ENCODE data around the gene GNL1.
A peak's percentile ranks its signal among the peaks of the same experiment; 100 is the strongest.
"Not testable (repeated sequence)": the region's sequence is repeated elsewhere in the genome, so short reads cannot be mapped to it uniquely, and the experiment has no call there.

Gene GNL1

GRCh38 chr6:30529349-30529875 is 26.9 kb downstream of the GNL1 start:
- DNase-seq: not testable (repeated sequence)

- DNase-seq: not testable (repeated sequence)
These were observed 29.8 kb downstream of the GNL1 start for GRCh38 chr6:30526444-30526843.

- DNase-seq: not testable (repeated sequence)
These were observed 34.3 kb downstream of the GNL1 start for GRCh38 chr6:30521952-30522351.

GRCh38 chr6:30521082-30521481 is 35.2 kb downstream of the GNL1 start:
- not testable (repeated sequence) for DNase-seq

- no peak for DNase-seq
These were observed 35.8 kb downstream of the GNL1 start for GRCh38 chr6:30520522-30520921.

- not testable (repeated sequence) for DNase-seq
These were observed 37.7 kb downstream of the GNL1 start for GRCh38 chr6:30518505-30519145.

GRCh38 chr6:30517767-30518504 is 38.4 kb downstream of the GNL1 start:
- DNase-seq: not testable (repeated sequence)

- not testable (repeated sequence) for DNase-seq
These were observed 39.6 kb downstream of the GNL1 start for GRCh38 chr6:30516754-30517076.

GRCh38 chr6:30515944-30516753 is 40.1 kb downstream of the GNL1 start:
- DNase-seq: peak; percentile 77

GRCh38 chr6:30515106-30515505 is 41.2 kb downstream of the GNL1 start:
- no peak for DNase-seq

- DNase-seq: no peak
These were observed 42.8 kb downstream of the GNL1 start for GRCh38 chr6:30513451-30513850.

GRCh38 chr6:30511169-30511546 is 45.1 kb downstream of the GNL1 start:
- DNase-seq: no peak

- DNase-seq: no peak
These were observed 45.7 kb downstream of the GNL1 start for GRCh38 chr6:30510419-30511168.

- no peak for DNase-seq
These were observed 47.2 kb downstream of the GNL1 start for GRCh38 chr6:30508890-30509736.

- no peak for DNase-seq
These were observed 48.2 kb downstream of the GNL1 start for GRCh38 chr6:30507849-30508827.

GRCh38 chr6:30500421-30501355 is 55.6 kb downstream of the GNL1 start:
- DNase-seq: no peak

GRCh38 chr6:30498705-30499104 is 57.6 kb downstream of the GNL1 start:
- DNase-seq: not testable (repeated sequence)

- no peak for DNase-seq
These were observed 58.6 kb downstream of the GNL1 start for GRCh38 chr6:30497714-30498113.

GRCh38 chr6:30497261-30497599 is 59.1 kb downstream of the GNL1 start:
- DNase-seq: not testable (repeated sequence)
